HepG2 (cell line): ENCODE measurements around the gene CPEB3. TPM values are rescaled to one million over a fixed set of nuclear protein-coding genes. Genes with fewer than 3 reads are reported as not detected.

Source experiments
- BATF2 ChIP-seq: sonication (generic); formaldehyde crosslinking; IDR thresholded peaks from 2 replicates; pipeline ENCODE4 v1.8.0; 2022; ENCODE audit warnings: mild to moderate bottlenecking, missing genetic modification reagents, moderate library complexity
- ELF3 ChIP-seq: IDR thresholded peaks from 2 replicates; pipeline ENCODE4 v1.6.1; 2016; ENCODE audit warnings: missing genetic modification reagents, missing compliant biosample characterization
- ELK4 ChIP-seq: sonication (generic); formaldehyde crosslinking; IDR thresholded peaks from 2 replicates; pipeline ENCODE4 v1.9.0; 2021; ENCODE audit warnings: missing genetic modification reagents, borderline replicate concordance
- FOSL1 ChIP-seq: sonication (generic); formaldehyde crosslinking; IDR thresholded peaks from 2 replicates; pipeline ENCODE4 v1.9.0; 2021; ENCODE audit warnings: missing genetic modification reagents, borderline replicate concordance
- PRMT3 ChIP-seq: sonication (generic); formaldehyde crosslinking; IDR thresholded peaks from 2 replicates; pipeline ENCODE4 v1.8.1; 2022; ENCODE audit warnings: low read depth, mild to moderate bottlenecking, moderate library complexity, missing genetic modification reagents, borderline replicate concordance
- RORA ChIP-seq: sonication (generic); formaldehyde crosslinking; IDR thresholded peaks from 2 replicates; pipeline ENCODE4 v1.5.0; 2020; ENCODE audit warnings: mild to moderate bottlenecking, missing genetic modification reagents, moderate library complexity
- ZBTB34 ChIP-seq: sonication (generic); formaldehyde crosslinking; IDR thresholded peaks from 2 replicates; pipeline ENCODE4 v1.8.0; 2022; ENCODE audit warnings: mild to moderate bottlenecking, missing genetic modification reagents
- ZNF33B ChIP-seq: sonication (generic); formaldehyde crosslinking; IDR thresholded peaks from 2 replicates; pipeline ENCODE4 v1.5.1; 2020; ENCODE audit warnings: mild to moderate bottlenecking, missing genetic modification reagents
- ZNF768 ChIP-seq: sonication (generic); formaldehyde crosslinking; IDR thresholded peaks from 2 replicates; pipeline ENCODE4 v1.4.0; 2020; ENCODE audit warnings: missing genetic modification reagents
- ZNF776 ChIP-seq: sonication (generic); formaldehyde crosslinking; IDR thresholded peaks from 2 replicates; pipeline ENCODE4 v1.4.0; 2020; ENCODE audit warnings: mild to moderate bottlenecking, missing genetic modification reagents
- polyA plus RNA-seq, 8 experiments: library from polyadenylated mRNA; depleted of rRNA in 3 of 8; stranded (reverse) in 7 of 8; unstranded in 1 of 8; fragments of >200 nt; fragmentation: Illumina TruSeq in 4 of 8; extraction: Trizol in 4 of 8; gene quantifications; 2 replicates each; pipeline versions ENCODE4 v1.2.1 to v1.2.3, GENCODE V29; 2011 to 2016; ENCODE audit warnings: low read depth in 4 of 8, missing spikeins in 1 of 8, mixed read lengths in 1 of 8; ENCODE audit not compliant: insufficient read depth in 1 of 8
- total RNA-seq, 5 experiments: library from RNA; depleted of rRNA; stranded (reverse); fragments of >200 nt; fragmentation: Illumina TruSeq; extraction: Trizol; gene quantifications; 2 replicates each; pipeline ENCODE4 v1.2.3, GENCODE V29; 2016; ENCODE audit warnings: low read depth in 1 of 5
- TF ChIP-seq, protein P1 (sequence below): sonication (generic); formaldehyde crosslinking; IDR thresholded peaks from 2 replicates; pipeline ENCODE4 v1.4.0; 2020; ENCODE audit warnings: missing genetic modification reagents, borderline replicate concordance
- TF ChIP-seq, protein P2 (sequence below): IDR thresholded peaks from 2 replicates; pipeline ENCODE4 v1.6.1; 2016; ENCODE audit warnings: control low read depth
- TF ChIP-seq, protein P3 (sequence below): sonication (generic); formaldehyde crosslinking; IDR thresholded peaks from 2 replicates; pipeline ENCODE4 v1.4.0; 2020; ENCODE audit warnings: missing genetic modification reagents

Gene CPEB3
- total and polyA plus RNA-seq, 2 of the 13 experiments (the other 11 are each of a cell fraction or from before 2014, with no cell fraction given): 0.66 to 0.70 TPM

DNA sequence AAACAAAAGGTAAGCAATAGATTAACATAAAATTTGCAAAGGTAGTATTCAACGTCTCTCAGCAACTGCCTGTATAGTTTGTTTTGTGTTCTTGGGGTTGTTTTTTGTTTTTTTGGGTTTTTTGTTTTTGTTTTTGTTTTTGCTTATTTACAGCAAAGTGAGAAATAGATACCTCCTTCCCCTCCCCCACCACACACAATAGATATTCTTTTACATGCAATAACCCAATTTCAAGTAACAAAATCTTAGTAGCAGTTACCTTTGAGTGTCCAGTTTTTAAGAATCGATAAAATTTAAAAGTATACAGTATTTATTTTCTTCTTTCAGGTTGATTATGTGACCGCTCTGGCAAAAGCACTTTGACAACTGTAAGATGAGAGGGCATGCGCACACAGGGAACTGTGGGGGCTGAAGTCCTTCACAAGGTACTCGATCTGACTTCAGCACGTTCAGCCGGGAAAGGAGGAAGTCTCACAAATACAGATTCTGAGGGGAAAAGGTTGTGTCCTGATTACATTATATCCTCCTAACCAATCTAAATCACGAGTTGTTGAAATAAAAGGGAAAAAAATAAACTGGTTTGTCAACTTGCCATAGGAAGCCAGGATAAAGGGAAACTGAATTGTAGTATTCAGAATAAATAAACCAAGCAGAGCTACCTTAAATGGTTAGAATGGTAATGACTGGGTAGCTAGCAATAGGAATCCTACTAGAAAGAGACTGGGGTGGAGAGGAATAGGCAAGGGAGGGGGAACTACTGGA is 47.8 kb downstream of the CPEB3 start (continued):
- no peak for TF ChIP-seq FOSL1 (CRISPR knock-in tag)
- TF ChIP-seq, protein P1, sequence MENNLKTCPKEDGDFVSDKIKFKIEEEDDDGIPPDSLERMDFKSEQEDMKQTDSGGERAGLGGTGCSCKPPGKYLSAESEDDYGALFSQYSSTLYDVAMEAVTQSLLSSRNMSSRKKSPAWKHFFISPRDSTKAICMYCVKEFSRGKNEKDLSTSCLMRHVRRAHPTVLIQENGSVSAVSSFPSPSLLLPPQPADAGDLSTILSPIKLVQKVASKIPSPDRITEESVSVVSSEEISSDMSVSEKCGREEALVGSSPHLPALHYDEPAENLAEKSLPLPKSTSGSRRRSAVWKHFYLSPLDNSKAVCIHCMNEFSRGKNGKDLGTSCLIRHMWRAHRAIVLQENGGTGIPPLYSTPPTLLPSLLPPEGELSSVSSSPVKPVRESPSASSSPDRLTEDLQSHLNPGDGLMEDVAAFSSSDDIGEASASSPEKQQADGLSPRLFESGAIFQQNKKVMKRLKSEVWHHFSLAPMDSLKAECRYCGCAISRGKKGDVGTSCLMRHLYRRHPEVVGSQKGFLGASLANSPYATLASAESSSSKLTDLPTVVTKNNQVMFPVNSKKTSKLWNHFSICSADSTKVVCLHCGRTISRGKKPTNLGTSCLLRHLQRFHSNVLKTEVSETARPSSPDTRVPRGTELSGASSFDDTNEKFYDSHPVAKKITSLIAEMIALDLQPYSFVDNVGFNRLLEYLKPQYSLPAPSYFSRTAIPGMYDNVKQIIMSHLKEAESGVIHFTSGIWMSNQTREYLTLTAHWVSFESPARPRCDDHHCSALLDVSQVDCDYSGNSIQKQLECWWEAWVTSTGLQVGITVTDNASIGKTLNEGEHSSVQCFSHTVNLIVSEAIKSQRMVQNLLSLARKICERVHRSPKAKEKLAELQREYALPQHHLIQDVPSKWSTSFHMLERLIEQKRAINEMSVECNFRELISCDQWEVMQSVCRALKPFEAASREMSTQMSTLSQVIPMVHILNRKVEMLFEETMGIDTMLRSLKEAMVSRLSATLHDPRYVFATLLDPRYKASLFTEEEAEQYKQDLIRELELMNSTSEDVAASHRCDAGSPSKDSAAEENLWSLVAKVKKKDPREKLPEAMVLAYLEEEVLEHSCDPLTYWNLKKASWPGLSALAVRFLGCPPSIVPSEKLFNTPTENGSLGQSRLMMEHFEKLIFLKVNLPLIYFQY (CRISPR knock-in tag): no peak
- no peak for TF ChIP-seq ZNF768 (CRISPR knock-in tag)
- no peak for TF ChIP-seq ZNF776 (CRISPR knock-in tag)
- no peak for TF ChIP-seq ZNF33B (CRISPR knock-in tag)
- no peak for TF ChIP-seq ZBTB34 (CRISPR knock-in tag)
- TF ChIP-seq, protein P2, sequence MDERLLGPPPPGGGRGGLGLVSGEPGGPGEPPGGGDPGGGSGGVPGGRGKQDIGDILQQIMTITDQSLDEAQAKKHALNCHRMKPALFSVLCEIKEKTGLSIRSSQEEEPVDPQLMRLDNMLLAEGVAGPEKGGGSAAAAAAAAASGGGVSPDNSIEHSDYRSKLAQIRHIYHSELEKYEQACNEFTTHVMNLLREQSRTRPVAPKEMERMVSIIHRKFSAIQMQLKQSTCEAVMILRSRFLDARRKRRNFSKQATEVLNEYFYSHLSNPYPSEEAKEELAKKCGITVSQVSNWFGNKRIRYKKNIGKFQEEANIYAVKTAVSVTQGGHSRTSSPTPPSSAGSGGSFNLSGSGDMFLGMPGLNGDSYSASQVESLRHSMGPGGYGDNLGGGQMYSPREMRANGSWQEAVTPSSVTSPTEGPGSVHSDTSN (CRISPR knock-in tag): no peak
- no peak for TF ChIP-seq RORA (CRISPR knock-in tag)
- no peak for TF ChIP-seq BATF2 (CRISPR knock-in tag)
- no peak for TF ChIP-seq ELK4
- TF ChIP-seq, protein P3, sequence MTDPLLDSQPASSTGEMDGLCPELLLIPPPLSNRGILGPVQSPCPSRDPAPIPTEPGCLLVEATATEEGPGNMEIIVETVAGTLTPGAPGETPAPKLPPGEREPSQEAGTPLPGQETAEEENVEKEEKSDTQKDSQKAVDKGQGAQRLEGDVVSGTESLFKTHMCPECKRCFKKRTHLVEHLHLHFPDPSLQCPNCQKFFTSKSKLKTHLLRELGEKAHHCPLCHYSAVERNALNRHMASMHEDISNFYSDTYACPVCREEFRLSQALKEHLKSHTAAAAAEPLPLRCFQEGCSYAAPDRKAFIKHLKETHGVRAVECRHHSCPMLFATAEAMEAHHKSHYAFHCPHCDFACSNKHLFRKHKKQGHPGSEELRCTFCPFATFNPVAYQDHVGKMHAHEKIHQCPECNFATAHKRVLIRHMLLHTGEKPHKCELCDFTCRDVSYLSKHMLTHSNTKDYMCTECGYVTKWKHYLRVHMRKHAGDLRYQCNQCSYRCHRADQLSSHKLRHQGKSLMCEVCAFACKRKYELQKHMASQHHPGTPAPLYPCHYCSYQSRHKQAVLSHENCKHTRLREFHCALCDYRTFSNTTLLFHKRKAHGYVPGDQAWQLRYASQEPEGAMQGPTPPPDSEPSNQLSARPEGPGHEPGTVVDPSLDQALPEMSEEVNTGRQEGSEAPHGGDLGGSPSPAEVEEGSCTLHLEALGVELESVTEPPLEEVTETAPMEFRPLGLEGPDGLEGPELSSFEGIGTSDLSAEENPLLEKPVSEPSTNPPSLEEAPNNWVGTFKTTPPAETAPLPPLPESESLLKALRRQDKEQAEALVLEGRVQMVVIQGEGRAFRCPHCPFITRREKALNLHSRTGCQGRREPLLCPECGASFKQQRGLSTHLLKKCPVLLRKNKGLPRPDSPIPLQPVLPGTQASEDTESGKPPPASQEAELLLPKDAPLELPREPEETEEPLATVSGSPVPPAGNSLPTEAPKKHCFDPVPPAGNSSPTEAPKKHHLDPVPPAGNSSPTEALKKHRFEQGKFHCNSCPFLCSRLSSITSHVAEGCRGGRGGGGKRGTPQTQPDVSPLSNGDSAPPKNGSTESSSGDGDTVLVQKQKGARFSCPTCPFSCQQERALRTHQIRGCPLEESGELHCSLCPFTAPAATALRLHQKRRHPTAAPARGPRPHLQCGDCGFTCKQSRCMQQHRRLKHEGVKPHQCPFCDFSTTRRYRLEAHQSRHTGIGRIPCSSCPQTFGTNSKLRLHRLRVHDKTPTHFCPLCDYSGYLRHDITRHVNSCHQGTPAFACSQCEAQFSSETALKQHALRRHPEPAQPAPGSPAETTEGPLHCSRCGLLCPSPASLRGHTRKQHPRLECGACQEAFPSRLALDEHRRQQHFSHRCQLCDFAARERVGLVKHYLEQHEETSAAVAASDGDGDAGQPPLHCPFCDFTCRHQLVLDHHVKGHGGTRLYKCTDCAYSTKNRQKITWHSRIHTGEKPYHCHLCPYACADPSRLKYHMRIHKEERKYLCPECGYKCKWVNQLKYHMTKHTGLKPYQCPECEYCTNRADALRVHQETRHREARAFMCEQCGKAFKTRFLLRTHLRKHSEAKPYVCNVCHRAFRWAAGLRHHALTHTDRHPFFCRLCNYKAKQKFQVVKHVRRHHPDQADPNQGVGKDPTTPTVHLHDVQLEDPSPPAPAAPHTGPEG: no peak
- 0 out of 2 replicates have a peak, but pooled peaks have one; percentile 45 for TF ChIP-seq ELF3 (CRISPR knock-in tag)
- TF ChIP-seq PRMT3 (CRISPR knock-in tag): no peak
